ENCODE results near the gene CHST2.
"Not testable (repeated sequence)": the region's sequence is repeated elsewhere in the genome, so short reads cannot be mapped to it uniquely, and the experiment has no call there.

Gene CHST2, protein sequence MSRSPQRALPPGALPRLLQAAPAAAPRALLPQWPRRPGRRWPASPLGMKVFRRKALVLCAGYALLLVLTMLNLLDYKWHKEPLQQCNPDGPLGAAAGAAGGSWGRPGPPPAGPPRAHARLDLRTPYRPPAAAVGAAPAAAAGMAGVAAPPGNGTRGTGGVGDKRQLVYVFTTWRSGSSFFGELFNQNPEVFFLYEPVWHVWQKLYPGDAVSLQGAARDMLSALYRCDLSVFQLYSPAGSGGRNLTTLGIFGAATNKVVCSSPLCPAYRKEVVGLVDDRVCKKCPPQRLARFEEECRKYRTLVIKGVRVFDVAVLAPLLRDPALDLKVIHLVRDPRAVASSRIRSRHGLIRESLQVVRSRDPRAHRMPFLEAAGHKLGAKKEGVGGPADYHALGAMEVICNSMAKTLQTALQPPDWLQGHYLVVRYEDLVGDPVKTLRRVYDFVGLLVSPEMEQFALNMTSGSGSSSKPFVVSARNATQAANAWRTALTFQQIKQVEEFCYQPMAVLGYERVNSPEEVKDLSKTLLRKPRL

DNA sequence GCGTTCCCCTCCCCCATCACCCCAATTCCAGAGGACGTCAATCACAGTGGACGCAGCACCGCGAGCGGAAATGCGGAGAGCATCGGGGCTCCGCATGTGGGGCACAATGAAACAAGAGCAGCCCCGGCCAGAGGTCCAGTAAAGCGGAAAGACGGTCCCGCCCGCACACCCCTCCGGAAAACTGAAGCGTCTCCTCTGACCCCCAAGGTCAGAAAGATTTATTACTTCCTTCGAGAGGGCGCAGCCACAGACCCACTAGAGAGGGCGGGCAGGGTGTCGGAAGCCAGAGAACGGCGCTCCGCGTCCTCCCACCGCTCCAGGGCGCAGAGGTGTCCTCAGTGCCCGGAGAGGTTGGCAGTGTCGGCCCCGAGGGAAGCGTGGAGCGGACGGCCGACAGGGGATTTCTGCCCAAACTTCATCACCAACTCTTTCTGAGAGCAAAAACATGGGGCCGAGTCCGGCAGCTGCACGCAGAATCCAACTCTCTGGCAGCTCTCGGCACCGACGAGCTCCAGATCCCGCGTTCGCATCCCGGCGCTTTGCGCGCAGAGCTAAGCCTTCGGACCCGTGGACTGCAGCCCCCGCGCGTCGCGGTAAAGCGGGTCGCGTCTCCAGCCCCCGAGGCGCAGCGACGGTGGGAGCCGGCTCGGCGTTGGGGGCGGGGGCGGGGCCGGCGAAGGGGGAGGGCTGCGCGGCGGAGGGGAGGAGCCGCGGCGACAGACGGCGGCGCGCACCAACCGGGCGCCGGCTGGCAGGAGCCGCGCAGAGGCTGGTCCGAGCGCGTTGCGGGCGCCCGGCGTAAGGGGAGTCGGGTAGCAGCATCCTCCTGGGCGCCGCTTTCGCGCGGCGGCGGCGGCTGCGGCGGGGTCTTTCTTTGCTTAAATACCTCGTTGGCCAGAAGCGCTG is at the start of gene CHST2:
CHST2 (plus strand) TSS at position 763 of the 906 bp plus-strand sequence. CDS start 1,046 bp downstream, outside the sequence.
- DNase-seq, result peak; percentile 86

DNA sequence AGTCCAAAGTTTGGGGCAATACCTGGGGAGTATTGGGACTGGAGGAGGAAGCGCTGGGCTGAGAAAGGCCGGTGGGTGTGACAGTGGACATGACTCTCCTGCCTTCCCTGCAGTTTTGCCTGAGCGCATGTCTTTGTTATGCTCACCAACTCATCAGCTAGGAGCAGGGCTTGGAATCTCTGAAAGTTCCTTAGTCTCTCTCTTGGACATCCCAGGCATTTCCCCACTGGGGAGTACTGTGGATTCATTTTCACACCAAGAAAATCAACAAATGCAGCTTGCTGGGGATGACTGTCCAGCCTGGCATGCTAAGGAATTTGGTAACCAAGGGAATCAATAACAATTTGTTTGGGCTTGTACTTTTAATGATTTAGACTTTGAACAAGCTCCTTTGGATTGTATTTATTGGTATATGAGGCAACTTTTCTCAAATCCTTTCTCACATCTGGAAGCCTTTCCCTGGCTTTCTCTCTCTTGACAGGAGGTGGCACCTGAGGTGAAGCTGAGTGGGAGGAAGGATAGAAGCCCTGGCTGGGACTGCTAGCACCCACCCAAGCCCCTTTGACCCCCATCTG is 48.5 kb upstream of the CHST2 start:
- peak; percentile 78 for DNase-seq

- DNase-seq, result no peak
These were observed 47.8 kb upstream of the CHST2 start for GRCh38 chr3:143071776-143072175.

DNA sequence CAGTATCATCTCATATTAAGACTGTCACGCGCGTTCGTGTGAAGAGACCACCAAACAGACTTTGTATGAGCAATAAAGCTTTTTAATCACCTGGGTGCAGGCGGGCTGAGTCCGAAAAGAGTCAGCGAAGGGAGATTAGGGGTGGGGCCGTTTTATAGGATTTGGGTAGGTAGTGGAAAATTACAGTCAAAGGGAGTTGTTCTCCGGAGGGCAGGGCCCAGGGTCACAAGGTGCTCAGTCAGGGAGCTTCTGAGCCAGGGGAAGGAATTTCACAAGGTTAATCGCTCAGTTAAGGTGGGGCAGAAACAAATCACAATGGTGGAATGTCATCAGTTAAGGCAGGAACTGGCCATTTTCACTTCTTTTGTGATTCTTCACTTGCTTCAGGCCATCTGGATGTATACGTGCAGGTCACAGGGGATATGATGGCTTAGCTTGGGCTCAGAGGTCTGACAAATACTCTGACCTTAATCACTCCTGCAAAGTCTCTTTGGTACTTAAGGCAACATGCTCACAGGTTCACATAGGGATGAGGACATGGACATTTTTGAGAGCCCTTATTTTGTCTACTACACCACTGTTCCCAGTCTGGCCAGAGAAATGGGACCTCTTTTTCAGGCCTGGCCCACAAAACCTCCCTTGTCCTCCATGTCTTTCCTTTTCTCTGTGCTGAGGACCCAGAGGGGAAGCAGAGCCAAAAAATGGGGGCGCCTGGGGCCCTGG is 47.1 kb upstream of the CHST2 start:
- DNase-seq, result not testable (repeated sequence)

DNA sequence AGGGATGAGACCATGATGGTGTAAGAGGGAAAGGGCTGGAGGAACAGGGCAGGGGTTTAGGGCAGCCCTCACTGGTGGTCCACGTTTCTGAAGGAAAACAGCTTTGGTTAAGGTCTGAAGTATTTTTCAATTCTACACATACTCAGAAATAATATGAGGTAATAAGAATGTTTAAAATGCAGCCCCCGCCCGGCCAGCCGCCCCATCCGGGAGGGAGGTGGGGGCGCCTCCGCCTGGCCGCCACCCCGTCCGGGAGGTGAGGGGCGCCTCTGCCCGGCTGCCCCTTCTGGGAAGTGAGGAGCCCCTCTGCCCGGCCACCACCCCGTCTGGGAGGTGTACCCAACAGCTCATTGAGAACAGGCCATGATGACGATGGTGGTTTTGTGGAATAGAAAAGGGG is 46.0 kb upstream of the CHST2 start:
- DNase-seq, result not testable (repeated sequence)

DNA sequence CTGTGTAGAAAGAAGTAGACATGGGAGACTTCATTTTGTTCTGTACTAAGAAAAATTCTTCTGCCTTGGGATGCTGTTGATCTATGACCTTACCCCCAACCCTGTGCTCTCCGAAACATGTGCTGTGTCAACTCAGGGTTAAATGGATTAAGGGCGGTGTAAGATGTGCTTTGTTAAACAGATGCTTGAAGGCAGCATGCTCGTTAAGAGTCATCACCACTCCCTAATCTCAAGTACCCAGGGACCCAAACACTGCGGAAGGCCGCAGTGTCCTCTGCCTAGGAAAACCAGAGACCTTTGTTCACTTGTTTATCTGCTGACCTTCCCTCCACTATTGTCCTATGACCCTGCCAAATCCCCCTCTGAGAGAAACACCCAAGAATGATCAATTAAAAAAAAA is 45.6 kb upstream of the CHST2 start:
- DNase-seq, result not testable (repeated sequence)

GRCh38 chr3:143078883-143079282 is 40.7 kb upstream of the CHST2 start:
- DNase-seq, result peak; percentile 75

GRCh38 chr3:143080196-143080595 is 39.4 kb upstream of the CHST2 start:
- DNase-seq, result no peak

DNA sequence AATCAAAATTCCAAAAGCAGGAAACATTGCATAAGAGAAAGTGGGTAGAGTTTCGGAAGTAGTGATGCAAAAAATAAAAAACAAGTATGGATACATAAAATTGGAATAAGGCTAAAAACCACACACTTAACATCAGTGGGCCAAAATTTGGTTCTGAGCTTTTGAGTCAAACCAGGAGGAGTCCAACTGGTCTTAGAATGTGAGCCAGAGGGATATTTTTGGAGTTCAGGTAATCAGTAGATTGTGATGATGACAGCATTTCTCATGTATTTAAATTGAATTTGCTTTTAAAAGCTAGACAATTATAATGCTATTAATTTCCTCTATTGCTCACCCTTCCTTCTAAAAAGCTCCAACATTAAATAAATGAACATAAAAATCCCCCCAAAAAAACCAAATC is 38.2 kb upstream of the CHST2 start:
- no peak for DNase-seq

- no peak for DNase-seq
These were observed 37.5 kb upstream of the CHST2 start for GRCh38 chr3:143081844-143082778.

GRCh38 chr3:143083781-143084180 is 35.8 kb upstream of the CHST2 start:
- no peak for DNase-seq

DNA sequence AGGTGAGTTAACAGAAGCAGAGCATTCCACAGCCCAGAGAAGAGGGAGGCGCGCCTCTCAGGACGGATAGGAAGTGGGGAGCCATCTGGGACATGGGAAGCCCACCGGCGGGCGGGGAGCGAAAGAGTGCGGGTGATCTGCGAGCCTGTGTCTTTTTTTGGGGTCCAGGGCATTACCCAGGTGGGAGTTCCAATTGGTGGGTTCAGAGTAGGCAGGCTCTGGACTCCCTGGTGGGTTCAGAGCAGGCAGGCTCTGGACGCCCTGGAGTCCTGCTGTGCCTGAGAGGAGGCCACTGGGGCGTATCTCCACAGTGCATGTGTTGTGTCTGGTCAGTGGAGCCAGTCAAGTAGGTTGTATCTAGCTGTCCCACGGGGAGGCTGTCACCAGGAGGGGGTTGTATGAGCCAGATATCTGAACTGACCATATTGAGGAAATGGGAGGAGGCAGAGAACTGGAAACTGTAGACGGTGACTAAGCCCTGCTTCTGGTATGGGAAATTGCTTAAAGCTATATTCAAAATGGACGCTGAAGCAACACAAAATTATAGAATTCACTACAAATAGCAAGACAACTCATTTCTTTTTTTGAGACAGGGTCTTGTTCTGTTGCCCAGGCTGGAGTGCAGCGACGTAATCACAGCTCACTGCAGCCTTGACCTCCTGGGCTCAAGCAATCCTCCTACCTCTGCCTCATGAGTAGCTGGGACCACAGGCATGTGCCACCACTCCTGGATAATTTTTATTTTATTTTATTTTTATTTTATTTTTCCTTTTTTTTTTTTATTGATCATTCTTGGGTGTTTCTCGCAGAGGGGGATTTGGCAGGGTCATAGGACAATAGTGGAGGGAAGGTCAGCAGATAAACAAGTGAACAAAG is 34.5 kb upstream of the CHST2 start:
- DNase-seq, result peak; percentile 59

GRCh38 chr3:143088835-143089234 is 30.7 kb upstream of the CHST2 start:
- DNase-seq, result no peak

- no peak for DNase-seq
These were observed 29.6 kb upstream of the CHST2 start for GRCh38 chr3:143089965-143090364.

DNA sequence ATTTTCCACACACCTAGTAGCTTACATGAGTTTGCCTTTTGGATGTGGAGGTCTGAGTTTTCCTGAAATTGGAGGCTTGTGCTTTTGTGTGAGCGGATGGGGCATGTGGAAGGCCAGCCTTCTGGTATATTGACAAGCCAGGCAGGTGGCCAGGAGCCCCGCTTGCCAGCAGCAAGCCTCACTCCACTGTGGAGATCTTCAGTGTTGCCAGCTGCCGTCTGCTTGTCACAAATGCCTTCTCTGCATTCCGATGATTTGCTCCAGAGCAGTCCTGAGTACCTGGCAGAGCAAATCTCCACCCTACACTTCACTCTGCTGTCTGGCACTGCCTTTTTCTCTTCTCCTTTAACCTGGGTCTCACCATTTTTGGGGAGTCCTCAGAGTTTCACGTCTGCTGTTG is 29.1 kb upstream of the CHST2 start:
- no peak for DNase-seq

DNA sequence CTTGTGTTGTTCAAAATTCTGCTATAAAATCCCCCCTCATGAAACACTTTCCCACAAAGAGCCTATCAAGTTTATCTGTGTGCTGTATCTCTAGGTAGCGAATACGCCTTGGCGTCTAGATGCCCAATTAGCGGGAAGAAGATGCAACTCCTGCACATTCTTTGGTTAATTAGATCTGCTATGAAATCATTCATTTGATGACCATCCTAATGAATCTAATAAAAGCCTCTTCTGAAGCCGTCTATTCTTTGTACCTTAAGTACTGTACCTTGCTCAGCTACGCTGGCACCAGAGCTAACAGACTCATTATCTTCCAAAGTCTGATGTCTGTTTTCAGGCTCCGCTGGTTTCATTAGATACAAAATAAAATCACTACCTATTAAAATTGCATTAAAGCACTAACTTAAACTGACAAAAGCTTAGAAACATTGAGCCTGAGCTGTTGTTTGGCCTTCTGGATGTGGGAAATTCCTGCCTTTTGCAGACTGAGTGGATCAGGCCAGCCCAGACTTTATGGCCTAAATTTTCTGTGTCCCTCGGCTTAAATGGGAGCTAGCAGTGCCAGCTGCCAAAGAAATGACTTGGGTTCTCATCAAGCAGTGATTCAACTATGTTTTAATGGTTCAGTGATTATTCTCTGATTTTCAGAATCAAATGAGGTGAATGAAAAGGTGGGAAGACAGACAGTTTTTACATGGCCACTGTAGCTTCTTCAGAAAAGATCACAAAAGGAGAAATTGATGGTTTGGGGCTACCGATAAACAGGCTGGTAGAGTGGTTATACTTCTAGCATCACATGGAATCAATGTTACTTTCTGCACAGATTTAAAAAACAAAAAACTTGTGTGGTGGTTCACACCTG is 28.4 kb upstream of the CHST2 start:
- DNase-seq, result no peak

- no peak for DNase-seq
These were observed 27.4 kb upstream of the CHST2 start for GRCh38 chr3:143092191-143092590.

- no peak for DNase-seq
These were observed 23.8 kb upstream of the CHST2 start for GRCh38 chr3:143095813-143096212.
